ENCODE data around the gene SLC35B2.

DNA sequence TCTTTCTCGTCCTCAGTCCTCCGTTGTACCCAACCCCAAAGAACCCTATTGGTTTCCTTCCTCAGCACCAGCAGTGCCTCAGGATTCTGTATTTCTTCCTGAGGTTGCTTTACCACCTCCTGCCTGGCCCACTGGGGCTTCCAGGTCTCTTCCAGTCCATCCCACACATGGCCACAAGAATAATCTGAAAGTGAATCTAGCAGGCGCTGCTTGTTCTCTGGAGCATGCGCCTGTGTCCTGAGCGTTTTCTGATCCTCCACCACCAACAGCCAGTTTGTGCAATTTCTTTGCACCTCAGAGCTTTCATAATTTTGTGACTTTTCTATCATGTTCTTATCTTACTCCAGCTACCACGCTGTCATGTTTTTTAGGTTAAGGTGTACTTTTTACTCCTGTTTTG is 22.1 kb downstream of the SLC35B2 start:
- TF ChIP-seq, protein P1, sequence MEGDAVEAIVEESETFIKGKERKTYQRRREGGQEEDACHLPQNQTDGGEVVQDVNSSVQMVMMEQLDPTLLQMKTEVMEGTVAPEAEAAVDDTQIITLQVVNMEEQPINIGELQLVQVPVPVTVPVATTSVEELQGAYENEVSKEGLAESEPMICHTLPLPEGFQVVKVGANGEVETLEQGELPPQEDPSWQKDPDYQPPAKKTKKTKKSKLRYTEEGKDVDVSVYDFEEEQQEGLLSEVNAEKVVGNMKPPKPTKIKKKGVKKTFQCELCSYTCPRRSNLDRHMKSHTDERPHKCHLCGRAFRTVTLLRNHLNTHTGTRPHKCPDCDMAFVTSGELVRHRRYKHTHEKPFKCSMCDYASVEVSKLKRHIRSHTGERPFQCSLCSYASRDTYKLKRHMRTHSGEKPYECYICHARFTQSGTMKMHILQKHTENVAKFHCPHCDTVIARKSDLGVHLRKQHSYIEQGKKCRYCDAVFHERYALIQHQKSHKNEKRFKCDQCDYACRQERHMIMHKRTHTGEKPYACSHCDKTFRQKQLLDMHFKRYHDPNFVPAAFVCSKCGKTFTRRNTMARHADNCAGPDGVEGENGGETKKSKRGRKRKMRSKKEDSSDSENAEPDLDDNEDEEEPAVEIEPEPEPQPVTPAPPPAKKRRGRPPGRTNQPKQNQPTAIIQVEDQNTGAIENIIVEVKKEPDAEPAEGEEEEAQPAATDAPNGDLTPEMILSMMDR (IDR thresholded peaks at IDR 0.05): no peak
- no peak for TF ChIP-seq POLR2A (IDR thresholded peaks at IDR 0.05)

Measured in body of pancreas (tissue), 4 donors.